ENCODE data around the gene FAM110A. TPM values are rescaled to one million over a fixed set of nuclear protein-coding genes. Genes with fewer than 3 reads are reported as not detected.

FAM110A gene
- total and polyA plus RNA-seq, 2 donors (not counting 3 experiments of a cell fraction or from before 2014, with no cell fraction given): 4.6 to 5.4 TPM

DNA sequence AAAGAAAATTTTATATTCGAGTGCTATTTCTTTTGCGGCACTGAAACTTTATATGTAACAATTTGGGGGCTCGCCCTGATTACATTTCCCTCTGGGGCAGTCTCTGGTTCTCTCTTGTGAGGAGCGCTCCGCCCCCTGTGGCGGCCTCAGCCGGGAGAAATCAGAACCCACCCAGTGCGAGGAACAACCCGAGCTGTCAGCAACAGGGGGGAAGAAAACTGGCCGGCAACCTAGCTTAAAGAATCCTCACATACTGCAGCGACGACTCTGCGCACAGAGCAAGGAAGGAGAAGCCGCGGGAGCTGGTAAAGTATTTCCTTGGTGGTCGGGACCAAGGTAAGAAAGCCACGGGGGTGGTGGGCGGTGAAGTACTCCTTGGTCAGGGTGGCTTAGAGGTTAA is 41.3 kb upstream of the FAM110A start:
- Histone ChIP-seq H3K4me3 (replicated peaks in 1 of 3; ENCODE audit: insufficient read depth in 1 of 3, low read depth in 1 of 3, low read length in 3 of 3) (no peak overlapping the region), H3K79me2 (ENCODE audit: control insufficient read depth, insufficient read depth, low read length) (no peaks in the 10 kb centered on the region), H3K9ac (replicated peaks; ENCODE audit: extremely low read depth, insufficient read depth, low read length) (no peak overlapping the region), H3K4me1 (ENCODE audit: control insufficient read depth, extremely low read depth, insufficient read depth, low read length) (no peaks in the 10 kb centered on the region), H2AFZ (ENCODE audit: low read depth, low read length) (no peak overlapping the region), H3K9me1 (replicated peaks; ENCODE audit: control insufficient read depth, extremely low read depth, insufficient read depth, low read length) (no peaks in the 10 kb centered on the region), H3K27me3 (ENCODE audit: control insufficient read depth in 2 of 2, insufficient read depth in 2 of 2, low read length in 2 of 2) (no peaks in the 10 kb centered on the region), H3K9me3 (replicated peaks; ENCODE audit: control insufficient read depth, insufficient read depth, low read length) (no peaks in the 10 kb centered on the region), H3K27ac (ENCODE audit: insufficient read depth, low read depth, low read length) (no peak overlapping the region), H4K20me1 (replicated peaks; ENCODE audit: control insufficient read depth, extremely low read depth, insufficient read depth, low read length) (no peaks in the 10 kb centered on the region), H3K36me3 (ENCODE audit: control insufficient read depth in 2 of 2, extremely low read depth in 1 of 2, insufficient read depth in 2 of 2, low read length in 2 of 2) (no peaks in the 10 kb centered on the region), H3K4me2 (ENCODE audit: insufficient read depth, low read length) (no peak overlapping the region)
- BruUV-seq (replicated peaks): no TSS peak
- intact Hi-C loops (cut with micrococcal nuclease): no loop called here
- FAIRE-seq (no peak), DNase-seq (ENCODE audit: low read depth, low spot score) (no peak)
- TF ChIP-seq POLR2AphosphoS5 (IDR thresholded peaks at IDR 0.05; ENCODE audit: insufficient read depth, low read depth, low read length): no peak
- no peak for TF ChIP-seq MAX (IDR thresholded peaks at IDR 0.05; ENCODE audit: insufficient read depth, insufficient read length)
- TF ChIP-seq, protein P1, sequence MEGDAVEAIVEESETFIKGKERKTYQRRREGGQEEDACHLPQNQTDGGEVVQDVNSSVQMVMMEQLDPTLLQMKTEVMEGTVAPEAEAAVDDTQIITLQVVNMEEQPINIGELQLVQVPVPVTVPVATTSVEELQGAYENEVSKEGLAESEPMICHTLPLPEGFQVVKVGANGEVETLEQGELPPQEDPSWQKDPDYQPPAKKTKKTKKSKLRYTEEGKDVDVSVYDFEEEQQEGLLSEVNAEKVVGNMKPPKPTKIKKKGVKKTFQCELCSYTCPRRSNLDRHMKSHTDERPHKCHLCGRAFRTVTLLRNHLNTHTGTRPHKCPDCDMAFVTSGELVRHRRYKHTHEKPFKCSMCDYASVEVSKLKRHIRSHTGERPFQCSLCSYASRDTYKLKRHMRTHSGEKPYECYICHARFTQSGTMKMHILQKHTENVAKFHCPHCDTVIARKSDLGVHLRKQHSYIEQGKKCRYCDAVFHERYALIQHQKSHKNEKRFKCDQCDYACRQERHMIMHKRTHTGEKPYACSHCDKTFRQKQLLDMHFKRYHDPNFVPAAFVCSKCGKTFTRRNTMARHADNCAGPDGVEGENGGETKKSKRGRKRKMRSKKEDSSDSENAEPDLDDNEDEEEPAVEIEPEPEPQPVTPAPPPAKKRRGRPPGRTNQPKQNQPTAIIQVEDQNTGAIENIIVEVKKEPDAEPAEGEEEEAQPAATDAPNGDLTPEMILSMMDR (IDR thresholded peaks at IDR 0.05; ENCODE audit: extremely low read depth in 1 of 2, insufficient read depth in 1 of 2, low read depth in 1 of 2, low read length in 2 of 2): no peak
- no peak for TF ChIP-seq JUN (IDR thresholded peaks at IDR 0.05; ENCODE audit: borderline replicate concordance, insufficient read depth, insufficient read length, low read depth)
- no peak for TF ChIP-seq EZH2 (IDR thresholded peaks at IDR 0.05; ENCODE audit: borderline replicate concordance, low read depth, low read length, severe bottlenecking)
- no peak for TF ChIP-seq MYC (IDR thresholded peaks at IDR 0.05; ENCODE audit: low read depth, low read length)
- no peak for TF ChIP-seq FOS (IDR thresholded peaks at IDR 0.05; ENCODE audit: borderline replicate concordance, insufficient read depth, low read length)
- no peak for TF ChIP-seq POLR2A (IDR thresholded peaks at IDR 0.05; ENCODE audit: low read depth, low read length)
- no peak for TF ChIP-seq GATA2 (IDR thresholded peaks at IDR 0.05; ENCODE audit: insufficient read depth, insufficient read length, low read depth, low read length)
- dilution Hi-C loops (cut with MboI; ENCODE audit: extremely low pct_ligation_motif_present, low sequenced_read_pairs): no loop called here
- CTCF ChIA-PET: no interaction called here
- POLR2A ChIA-PET: no interaction called here
